Gastrocnemius medialis (tissue), 4 donors: ENCODE data around the gene SLC1A2.

ENCODE experiments used
- CTCF ChIP-seq, 5 experiments: fragments of 450-650 bp in 3 of 5; fragments of 200-600 bp in 2 of 5; sonication (generic) in 2 of 5; IDR thresholded peaks in 4 of 5; conservative IDR thresholded peaks in 1 of 5; 1 replicate in 4 of 5; 2 replicates in 1 of 5; pipeline ENCODE4 v1.5.1; 2016 to 2019; ENCODE audit warnings: antibody characterized with exemption in 5 of 5, mild to moderate bottlenecking in 3 of 5, moderate library complexity in 3 of 5
- POLR2A ChIP-seq, 2 donors: fragments of 450-650 bp; IDR thresholded peaks; one replicate each; pipeline ENCODE4 v1.6.1; 2017; ENCODE audit warnings: antibody characterized with exemption in 2 of 2, mild to moderate bottlenecking in 2 of 2, moderate library complexity in 2 of 2

- TF ChIP-seq POLR2A (IDR thresholded peaks at IDR 0.05) (no peak), CTCF (IDR thresholded peaks at IDR 0.05 in 4 of 5, conservative IDR thresholded peaks at IDR 0.05 in 1 of 5) (no peak)
Observed at GRCh38 chr11:35419184-35419829, at the start of gene SLC1A2.
